HG03460 (cell line): ENCODE measurements around the gene SCAF8.
"Not testable (repeated sequence)": the region's sequence is repeated elsewhere in the genome, so short reads cannot be mapped to it uniquely, and the experiment has no call there.

ENCODE experiments used
- ATAC-seq: cut with Tn5 transposase; IDR thresholded peaks from one replicate; pipeline ENCODE4 v1.9.1; 2021; ENCODE audit not compliant: unreplicated experiment

Gene SCAF8

DNA sequence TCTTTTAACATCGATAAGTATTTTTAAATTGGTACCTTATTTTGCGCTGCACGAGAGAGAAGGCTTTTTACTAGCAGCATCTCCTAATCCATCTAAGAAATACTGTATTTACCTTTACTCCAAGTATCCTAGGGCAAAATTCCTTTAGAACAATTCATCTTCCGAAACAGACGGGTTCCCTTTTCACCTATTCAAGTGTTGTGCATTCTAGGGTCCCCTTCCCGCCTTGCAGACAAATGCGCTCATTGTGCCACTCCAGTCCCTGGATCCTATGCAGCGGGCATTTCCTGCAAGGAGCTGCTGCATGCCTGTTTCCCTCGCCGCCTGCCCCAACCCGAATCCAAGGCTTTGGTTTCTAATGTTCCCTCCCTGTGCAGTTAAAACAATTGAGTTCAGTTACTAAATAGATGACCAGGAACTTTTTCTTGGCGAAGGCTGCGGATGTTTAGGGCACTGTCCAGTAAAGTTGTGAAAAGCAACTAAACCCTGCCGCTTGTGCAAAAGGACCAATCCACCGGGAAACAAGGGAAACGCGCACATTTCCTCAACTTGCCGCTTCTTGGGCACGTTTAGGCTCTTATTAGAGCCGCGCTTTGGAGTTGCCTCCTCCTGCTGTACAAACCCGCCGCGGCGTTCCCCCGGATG, 556 bp upstream of the SCAF8 start:
- ATAC-seq = no peak

DNA sequence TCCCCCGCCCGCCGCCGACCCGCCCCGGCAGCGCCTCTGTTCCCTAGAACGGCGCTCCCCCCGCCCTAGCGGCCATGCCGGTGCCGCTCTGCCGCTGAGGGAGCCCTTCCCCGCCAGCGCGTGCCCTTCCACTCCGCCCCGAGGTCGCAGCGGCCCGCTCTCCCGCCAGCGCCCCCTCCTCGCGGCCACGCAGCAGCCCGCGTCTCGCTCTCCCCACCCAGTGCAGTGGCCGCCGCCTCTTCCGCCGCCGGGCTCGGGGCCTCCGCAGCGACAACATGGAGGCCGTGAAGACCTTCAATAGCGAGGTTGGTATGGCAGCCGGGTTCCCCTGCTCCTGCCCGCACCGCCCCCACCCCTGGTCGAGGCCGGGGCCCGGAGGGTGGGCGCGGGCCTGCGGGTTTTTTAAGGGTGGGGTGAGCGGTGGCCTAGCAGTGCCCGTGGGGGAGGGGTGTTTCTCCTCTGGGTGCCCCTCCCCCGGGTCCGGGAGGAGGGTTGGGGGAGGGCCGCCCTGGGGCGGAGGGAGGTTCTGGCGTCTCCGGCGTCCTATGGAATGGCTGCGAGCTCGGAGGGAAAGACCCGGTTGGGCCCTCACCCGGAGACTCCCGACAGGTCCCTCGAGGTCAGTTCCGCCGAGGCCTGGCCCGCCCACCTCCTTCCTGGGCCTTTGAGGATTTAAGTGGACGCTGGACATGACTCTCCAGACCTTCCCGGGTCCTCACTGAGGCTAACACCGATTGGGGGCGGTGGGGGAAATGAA, 588 bp downstream of the SCAF8 start:
- ATAC-seq = peak; percentile 71

DNA sequence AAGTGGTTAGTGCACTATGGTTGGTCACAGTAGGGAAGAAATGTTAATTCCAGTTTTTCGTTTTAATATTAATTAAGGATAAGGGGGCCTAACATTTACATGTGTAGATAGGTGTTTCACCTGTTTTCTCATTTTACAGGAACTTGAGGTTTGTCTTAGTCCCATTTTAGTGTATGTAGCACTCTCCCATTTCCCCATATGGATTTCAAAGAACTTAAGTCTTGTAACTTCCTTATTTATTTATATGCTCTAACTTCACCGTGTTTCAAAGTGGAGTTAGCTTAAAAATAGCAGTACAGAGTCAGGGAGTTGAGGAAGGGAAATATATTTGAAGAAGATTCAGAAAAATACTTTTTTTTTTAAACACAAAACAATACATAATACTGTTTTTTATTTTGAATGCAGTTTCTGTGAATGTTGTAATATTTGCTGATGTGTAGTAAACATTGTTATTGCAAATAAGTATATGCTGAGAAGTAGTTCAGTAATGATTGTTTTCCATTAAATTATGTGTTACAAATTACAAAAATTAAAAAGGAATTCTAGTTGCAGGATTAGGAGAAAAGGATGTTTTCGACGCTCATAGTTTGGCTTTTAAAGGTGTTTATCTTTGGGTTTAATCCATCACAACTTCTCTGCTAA, 3.5 kb downstream of the SCAF8 start:
- no peak for ATAC-seq

DNA sequence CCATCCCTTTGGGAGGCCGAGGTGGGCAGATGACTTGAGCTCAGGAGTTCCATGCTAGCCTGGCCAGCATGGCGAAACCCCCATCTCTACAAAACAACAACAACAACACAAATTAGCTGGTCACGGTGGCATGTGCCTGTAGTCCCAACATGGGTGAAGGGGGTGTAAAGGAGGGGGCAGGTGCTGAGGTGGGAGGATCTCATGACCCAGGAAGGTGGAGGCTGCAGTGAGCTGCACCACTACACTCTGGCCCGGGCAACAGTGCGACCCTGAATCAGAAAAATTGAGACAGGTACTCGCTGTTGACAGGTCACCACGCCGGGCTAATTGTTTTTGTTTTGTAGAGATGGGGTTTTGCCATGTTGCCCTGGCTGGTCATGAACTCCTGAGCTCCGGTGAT, 4.2 kb downstream of the SCAF8 start:
- no peak for ATAC-seq

DNA sequence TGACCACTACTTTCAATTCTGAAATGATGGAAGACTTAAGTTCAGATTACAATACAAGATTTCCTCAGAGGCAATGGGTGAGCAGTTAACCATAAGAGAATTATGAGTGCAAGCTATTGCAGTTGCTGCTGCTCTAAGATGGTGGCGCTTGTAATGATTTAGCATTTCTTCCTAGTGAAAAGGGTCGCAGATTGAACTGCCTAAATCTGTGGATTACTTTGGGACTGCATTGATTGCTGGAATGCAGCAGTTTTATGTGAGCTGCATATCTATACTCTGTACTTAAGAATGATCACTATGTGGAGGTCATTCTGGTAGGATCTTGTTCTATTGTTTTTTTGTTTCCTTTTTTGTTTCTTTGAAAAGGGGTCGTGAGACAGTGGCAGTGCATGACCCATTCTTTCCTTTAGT, 5.3 kb downstream of the SCAF8 start:
- ATAC-seq = no peak

DNA sequence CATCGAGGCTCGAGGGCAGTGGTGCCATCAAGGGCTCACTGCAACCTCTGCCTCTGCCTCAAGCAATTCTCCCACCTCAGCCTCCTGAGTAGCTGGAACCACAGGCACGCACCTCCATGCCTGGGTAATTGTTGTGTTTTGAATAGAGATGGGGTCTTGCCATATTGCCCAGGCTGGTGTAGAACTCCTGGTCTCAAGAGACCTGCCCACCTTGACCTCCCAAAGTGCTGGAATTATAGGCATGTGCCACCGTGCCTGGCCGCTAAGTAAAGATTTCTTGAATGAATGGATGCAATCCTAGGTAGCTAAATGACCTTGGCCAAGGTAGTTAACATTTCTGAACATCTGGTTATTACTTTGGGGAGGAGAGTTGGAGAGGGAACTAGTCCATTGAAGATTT, 7.4 kb downstream of the SCAF8 start:
- ATAC-seq = no peak

DNA sequence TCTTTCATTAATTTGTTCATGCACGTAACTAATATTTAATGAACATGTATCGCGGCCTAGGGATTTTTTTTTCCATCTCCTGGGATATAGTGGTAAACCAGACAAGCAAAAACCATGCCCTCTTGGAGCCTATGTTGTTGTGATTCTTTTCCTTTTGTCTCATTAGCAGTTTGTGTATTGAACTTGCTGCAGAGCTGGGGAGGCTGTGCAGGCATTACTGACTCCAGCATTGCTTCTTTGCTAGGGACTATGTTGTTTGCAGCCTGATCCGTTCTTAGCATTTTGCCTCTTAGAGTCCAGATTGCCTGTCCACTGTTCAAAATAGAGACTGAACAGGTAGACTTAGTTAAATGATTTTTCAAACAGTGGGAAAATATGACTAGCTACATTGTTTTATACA, 9.7 kb downstream of the SCAF8 start:
- no peak for ATAC-seq

DNA sequence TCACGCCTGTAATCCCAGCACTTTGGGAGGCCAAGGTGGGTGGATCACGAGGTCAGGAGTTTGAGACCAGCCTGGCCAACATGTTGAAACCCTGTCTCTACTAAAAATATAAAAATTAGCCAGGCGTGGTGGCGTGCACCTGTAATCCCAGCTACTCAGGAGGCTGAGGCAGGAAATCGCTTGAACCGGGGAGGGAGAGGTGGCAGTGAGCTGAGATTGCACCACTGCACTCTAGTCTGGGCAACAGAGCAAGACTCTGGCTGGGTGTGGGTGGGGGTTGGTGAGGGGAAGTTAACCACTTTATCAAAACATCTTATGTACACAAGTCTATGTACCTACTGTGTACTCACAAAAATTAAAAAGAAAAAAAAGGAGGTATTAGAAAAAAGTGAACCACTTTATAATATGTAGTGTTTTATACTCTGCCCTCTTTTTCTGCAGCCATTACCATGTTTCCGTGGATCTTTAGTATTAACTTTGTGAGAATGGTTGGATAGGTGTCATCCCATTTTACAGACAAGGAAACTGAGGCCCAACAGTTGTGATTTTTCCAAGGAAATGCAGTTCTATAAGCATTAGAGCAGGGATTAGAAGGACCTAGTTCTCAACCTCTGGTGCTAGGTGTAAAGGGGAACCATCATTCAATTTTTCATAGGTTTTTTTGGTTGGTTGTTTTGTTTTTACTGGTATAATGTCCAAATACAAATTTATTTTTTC, 11.0 kb downstream of the SCAF8 start:
- ATAC-seq = not testable (repeated sequence)

DNA sequence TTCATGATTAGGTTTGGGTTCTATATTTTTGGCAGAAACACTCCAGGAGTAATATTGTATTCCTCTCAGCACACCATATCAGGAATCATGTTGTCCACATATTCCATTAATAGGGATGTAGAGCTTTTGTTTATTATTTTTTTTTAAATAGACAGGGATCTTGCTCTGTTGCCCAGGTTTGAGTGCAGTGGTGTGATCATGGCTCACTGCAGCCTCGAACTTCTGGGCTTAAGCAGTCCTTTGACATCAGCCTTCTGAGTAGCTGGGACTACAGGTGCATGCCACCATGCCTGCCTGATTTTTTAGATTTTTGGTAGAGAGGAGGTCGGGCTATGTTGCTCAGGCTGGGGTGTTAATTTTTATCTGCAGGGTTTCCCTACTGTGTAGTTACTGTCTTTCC, 12.0 kb downstream of the SCAF8 start:
- ATAC-seq = no peak

DNA sequence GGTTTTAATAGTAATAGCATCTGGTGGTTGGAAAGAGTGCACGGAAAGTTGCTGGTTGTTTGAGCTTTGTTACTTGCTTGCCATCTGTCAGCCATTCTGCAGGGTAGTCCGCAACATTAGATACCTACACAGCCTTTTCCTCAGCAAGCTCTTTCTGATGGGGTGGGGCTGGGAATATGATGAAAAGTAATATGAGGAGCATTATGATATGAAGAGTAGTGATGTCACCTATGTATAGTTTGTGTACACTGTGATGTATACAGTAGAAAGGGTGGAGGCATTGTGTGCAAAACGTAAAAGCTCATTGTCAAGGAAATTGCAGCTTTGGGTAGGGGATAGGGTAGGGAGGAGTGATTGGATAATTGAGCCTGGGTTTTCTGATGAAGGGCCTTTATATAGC, 16.1 kb downstream of the SCAF8 start:
- no peak for ATAC-seq

DNA sequence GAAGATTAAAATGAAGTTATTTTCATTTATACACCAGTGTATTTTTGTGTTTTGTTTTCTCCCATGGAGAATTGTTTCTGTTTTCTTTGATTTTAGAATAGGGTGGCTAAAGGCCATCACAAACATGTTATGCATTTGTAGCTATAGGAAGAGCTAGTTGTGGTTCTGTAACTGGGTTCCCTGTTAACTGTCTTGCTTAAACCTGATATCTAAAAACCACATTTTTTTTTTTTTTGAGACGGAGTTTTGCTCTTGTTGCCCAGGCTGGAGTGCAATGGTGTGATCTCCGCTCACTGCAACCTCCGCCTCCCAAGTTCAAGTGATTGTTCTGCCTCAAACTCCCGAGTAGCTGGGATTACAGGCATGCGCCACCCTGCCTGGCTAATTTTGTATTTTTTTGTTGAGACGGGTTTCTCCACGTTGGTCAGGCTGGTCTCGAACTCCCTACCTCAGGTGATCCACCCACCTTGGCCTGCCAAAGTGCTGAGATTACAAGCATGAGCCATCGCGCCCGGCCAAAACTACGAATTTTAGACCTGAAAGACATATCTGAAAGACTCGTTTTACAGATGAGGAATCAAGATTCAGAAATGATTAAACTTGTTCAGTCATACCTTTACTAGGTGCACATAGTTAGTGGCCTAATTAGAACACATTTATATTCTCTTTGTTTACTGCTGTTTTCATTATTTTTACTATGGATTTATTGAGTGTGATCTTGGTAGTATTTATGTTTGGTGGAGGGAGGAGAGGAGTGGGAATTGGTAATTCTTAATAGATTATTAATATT, 18.0 kb downstream of the SCAF8 start:
- ATAC-seq = no peak

DNA sequence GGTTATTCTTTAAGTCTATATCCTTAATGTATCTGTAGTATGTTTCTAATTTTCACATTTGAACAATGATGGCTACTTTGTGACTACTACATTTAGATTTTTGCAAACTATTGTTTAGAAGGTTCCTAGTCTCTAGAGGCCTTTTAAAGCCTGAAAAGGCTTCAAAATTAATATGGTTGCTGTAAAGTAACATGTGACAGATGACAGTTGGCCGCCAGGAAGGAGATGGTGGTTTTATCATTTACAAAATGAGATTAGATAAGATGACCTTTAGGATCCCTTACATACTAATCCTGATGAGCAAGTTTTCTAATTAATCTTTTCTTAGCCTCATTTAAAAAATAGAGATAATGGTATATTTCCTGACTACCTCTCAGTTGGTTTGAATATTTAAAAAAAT, 18.8 kb downstream of the SCAF8 start:
- no peak for ATAC-seq

DNA sequence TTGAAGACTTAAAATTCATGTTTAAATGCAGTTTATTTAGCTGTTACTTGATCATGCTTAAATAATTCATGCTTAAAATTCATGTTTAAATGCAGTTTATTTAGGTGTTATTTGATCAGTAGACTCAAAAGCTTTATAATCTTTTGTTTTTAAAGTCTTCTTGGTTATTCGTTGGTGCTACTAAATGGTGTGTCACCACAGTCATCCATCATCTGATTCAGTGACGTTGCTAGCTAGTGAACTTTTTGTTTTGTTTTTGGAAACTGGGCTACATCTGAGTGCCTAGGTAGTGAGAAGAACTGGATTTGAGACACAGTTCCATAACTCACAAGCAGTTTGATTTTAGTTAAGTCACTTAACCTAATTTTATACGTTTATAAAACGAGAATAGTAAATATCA, 20.9 kb downstream of the SCAF8 start:
- no peak for ATAC-seq

DNA sequence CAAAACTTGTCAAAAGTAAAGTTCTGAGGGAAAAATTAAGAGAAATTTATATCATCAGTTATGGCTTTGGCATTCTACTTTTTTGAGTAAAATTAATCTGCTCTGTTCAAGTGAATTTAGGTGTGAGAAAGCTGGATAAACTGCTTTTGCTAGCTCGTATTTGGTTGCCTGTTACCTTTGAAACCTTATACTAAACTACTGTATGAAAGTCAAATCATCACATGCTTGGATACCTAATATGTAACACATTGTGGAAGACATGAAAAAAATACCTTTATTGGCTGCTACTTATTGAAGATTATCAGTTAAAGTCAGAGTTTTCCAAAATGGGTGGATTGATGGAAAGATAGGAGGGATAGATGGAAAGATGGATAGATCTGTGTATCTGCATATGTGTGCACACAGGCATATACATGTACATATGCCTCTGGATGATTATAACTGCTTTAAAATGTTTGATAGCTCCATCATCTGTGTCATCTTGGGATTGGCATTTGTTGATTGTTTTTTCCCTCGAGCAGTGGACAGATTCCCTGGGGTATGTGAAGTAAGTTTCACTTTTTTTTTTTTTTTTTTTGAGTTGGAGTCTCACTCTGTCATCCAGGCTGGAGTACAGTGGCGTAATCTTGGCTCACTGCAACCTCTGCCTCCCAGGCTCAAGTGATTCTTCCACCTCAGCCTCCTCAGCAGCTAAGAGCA, 24.3 kb downstream of the SCAF8 start:
- no peak for ATAC-seq

DNA sequence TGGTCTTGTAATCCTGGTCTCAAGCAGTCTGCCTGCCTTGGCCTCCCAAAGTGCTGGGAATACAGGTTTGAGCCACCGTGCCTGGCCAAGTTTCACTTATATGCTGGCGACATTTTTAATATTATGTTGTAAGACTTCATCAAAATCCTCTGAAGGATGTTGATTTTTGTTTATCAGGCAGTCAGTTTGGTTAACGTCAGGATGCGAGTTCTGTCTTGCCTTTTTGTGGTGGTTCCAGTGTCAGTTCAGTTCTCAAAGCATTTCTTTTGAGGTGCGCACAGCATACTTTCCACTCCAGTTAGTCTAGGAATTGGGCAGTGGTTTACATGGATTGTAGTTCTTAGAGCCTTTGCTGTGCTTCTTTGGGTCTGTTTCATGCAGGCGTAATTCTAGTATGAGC, 24.9 kb downstream of the SCAF8 start:
- ATAC-seq = no peak

DNA sequence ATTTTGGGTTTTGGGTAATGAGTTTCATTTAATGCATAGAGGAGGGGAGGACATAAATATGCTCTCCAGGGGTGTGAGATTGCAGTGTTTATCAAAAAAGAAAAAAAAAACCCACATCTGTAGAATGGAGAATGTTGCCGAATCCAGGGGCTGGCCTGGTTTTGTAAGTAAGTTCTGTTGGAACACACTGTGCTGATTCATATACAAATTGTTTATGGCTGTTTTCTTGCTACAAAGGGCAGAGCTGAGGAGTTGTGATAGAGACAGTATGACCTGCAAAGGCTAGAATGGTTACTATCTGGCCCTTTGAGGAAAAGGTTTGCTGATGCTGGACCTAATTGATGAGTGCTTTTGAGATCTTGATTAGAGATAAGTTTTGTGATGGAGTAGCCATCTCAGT, 30.4 kb downstream of the SCAF8 start:
- no peak for ATAC-seq

DNA sequence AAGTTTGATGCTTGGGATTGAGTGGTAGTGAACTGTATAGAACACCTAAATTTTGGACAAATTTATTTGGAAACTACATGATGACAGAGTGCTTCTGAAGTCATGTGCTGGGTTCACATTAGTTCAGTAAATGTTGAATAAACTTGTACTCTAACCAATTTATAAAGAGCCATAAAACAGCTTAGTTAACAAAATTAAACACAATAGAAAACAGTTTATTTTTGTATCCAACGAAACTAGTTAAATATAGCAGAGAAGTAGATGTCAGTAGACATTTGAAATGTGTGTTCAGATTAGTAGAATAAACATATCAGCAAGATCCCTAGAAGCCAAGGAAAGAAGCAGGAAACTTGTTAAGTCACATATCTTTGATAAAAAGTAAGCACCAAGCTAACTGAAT, 32.1 kb downstream of the SCAF8 start:
- no peak for ATAC-seq

DNA sequence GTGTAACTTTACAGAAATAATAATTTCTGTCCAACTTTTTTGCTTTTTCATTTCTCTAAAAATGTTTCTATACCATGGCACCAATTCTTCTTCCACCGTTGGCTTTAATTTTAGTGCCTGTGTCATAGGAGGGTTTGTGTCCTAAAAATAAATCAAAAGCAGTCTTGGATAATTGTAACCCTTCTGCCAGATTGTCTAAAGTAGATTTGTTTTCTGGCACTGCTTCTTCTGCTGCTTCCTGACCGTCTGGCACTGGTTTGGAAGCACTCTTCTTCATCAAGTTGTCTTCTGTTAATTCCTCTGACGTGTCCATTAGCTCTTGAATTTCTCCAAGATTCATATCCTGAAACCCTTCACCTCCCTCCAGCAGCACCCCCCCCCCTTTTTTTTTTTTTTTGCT, 33.1 kb downstream of the SCAF8 start:
- no peak for ATAC-seq

DNA sequence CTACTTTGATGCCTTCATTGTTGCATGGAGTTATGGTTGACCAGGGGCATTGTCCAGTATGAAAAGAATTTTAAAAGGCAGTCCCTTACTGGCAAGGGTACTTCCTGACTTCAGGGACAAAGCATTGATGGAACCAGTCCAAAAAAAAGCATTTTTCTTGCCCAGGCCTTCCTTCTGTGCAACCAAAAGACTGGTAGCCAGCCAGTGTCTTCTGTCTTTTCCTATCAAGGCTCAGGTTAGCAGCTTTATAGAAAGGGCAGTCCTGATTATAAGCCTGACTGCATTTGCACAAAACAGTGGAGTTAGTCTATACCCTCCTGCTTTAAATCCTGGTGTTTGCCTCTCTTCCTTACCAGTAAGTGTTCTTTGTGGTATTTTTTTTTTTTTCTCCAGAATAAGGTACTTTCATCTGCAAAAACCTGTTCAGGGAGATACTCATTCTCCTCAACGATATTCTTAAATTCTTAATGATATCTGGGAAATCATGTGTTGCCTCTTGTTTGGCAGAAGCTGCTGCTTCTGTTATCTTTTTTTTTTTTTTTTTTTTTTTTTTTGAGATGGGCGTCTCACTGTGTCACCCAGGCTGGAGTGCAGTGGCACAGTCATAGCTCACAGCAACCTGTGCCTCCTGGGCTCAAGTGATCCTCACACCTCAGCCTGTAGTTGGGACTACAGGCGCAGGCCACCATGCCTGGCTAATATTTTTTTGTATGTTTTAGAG, 33.9 kb downstream of the SCAF8 start:
- ATAC-seq = no peak

DNA sequence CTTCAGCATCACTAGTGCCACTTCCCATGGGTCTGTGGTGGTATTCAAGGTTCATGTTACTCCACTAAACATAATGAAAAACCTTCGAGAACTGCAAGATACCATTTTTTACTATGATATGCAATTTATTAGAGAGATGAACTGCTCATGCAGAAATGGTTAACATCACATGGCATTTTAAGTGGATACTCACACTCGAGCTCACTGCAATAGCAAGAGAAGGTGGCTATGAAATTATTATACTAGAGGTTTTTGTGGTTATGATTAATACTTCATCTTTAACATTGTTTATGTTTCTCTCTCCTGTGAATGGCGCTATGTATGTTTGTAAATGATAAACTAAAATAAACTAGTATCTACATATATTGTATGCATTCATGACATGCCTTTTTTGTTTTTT, 35.1 kb downstream of the SCAF8 start:
- ATAC-seq = no peak
